ENCODE measurements around the gene ELL. TPM values are rescaled to one million over a fixed set of nuclear protein-coding genes. Genes with fewer than 3 reads are reported as not detected.

ELL gene
- total and polyA plus RNA-seq, 9 of the 15 experiments (the other 6 are each of a cell fraction or from before 2014, with no cell fraction given), result 0.24 to 22.5 (median 4.1) TPM

DNA sequence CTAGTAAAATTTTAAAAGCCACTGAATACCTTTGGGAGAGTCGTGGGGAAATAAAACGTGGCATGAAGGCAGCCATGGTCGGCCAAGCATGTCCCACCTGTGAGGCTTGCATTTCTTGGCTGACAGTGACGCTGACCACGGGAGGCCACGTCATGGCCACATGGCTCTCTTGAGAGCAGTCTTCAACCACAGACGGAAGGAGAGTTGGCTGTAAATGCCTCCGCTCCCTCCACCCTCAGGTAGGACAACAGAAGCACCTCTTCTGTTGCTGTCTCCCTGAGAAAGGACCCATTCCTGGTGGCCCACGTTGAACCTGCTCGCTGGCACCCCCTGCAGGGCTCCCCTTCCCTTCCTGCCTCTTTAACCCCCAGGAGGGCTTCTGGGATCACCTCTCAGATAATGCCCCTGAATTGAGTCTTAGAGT, 113.8 kb downstream of the ELL start (continued):
- TF ChIP-seq, protein P1, sequence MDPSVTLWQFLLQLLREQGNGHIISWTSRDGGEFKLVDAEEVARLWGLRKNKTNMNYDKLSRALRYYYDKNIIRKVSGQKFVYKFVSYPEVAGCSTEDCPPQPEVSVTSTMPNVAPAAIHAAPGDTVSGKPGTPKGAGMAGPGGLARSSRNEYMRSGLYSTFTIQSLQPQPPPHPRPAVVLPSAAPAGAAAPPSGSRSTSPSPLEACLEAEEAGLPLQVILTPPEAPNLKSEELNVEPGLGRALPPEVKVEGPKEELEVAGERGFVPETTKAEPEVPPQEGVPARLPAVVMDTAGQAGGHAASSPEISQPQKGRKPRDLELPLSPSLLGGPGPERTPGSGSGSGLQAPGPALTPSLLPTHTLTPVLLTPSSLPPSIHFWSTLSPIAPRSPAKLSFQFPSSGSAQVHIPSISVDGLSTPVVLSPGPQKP (CRISPR knock-in tag; IDR thresholded peaks at IDR 0.05), result no peak
- TF ChIP-seq, protein P2, sequence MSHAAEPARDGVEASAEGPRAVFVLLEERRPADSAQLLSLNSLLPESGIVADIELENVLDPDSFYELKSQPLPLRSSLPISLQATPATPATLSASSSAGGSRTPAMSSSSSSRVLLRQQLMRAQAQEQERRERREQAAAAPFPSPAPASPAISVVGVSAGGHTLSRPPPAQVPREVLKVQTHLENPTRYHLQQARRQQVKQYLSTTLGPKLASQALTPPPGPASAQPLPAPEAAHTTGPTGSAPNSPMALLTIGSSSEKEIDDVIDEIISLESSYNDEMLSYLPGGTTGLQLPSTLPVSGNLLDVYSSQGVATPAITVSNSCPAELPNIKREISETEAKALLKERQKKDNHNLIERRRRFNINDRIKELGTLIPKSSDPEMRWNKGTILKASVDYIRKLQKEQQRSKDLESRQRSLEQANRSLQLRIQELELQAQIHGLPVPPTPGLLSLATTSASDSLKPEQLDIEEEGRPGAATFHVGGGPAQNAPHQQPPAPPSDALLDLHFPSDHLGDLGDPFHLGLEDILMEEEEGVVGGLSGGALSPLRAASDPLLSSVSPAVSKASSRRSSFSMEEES (CRISPR knock-in tag; IDR thresholded peaks at IDR 0.05), result no peak
- no peak for TF ChIP-seq CREBBP (IDR thresholded peaks at IDR 0.05; ENCODE audit: low read depth, low read length)
- no peak for TF ChIP-seq LCOR (CRISPR knock-in tag; IDR thresholded peaks at IDR 0.05)
- no peak for TF ChIP-seq NFYB (IDR thresholded peaks at IDR 0.05; ENCODE audit: extremely low read depth, insufficient read length)
- TF ChIP-seq ZNF277 (CRISPR knock-in tag; IDR thresholded peaks at IDR 0.05; ENCODE audit: borderline replicate concordance), result no peak
- no peak for TF ChIP-seq ZNF408 (CRISPR knock-in tag; IDR thresholded peaks at IDR 0.05; ENCODE audit: low read depth)
- no peak for TF ChIP-seq ATF1 (CRISPR knock-in tag; IDR thresholded peaks at IDR 0.05)
- peak; percentile 60; the same call in 1 of the 2 replicates for TF ChIP-seq ATF1 (tag; IDR thresholded peaks at IDR 0.05)
- TF ChIP-seq, protein P3, sequence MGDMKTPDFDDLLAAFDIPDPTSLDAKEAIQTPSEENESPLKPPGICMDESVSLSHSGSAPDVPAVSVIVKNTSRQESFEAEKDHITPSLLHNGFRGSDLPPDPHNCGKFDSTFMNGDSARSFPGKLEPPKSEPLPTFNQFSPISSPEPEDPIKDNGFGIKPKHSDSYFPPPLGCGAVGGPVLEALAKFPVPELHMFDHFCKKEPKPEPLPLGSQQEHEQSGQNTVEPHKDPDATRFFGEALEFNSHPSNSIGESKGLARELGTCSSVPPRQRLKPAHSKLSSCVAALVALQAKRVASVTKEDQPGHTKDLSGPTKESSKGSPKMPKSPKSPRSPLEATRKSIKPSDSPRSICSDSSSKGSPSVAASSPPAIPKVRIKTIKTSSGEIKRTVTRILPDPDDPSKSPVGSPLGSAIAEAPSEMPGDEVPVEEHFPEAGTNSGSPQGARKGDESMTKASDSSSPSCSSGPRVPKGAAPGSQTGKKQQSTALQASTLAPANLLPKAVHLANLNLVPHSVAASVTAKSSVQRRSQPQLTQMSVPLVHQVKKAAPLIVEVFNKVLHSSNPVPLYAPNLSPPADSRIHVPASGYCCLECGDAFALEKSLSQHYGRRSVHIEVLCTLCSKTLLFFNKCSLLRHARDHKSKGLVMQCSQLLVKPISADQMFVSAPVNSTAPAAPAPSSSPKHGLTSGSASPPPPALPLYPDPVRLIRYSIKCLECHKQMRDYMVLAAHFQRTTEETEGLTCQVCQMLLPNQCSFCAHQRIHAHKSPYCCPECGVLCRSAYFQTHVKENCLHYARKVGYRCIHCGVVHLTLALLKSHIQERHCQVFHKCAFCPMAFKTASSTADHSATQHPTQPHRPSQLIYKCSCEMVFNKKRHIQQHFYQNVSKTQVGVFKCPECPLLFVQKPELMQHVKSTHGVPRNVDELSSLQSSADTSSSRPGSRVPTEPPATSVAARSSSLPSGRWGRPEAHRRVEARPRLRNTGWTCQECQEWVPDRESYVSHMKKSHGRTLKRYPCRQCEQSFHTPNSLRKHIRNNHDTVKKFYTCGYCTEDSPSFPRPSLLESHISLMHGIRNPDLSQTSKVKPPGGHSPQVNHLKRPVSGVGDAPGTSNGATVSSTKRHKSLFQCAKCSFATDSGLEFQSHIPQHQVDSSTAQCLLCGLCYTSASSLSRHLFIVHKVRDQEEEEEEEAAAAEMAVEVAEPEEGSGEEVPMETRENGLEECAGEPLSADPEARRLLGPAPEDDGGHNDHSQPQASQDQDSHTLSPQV (IDR thresholded peaks at IDR 0.05), result peak; percentile 75
- no peak for TF ChIP-seq NCOA4 (IDR thresholded peaks at IDR 0.05; ENCODE audit: partially characterized antibody)
- TF ChIP-seq, protein P4, sequence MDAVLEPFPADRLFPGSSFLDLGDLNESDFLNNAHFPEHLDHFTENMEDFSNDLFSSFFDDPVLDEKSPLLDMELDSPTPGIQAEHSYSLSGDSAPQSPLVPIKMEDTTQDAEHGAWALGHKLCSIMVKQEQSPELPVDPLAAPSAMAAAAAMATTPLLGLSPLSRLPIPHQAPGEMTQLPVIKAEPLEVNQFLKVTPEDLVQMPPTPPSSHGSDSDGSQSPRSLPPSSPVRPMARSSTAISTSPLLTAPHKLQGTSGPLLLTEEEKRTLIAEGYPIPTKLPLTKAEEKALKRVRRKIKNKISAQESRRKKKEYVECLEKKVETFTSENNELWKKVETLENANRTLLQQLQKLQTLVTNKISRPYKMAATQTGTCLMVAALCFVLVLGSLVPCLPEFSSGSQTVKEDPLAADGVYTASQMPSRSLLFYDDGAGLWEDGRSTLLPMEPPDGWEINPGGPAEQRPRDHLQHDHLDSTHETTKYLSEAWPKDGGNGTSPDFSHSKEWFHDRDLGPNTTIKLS (IDR thresholded peaks at IDR 0.05; ENCODE audit: borderline replicate concordance, low read depth), result no peak
- TF ChIP-seq, protein P5, sequence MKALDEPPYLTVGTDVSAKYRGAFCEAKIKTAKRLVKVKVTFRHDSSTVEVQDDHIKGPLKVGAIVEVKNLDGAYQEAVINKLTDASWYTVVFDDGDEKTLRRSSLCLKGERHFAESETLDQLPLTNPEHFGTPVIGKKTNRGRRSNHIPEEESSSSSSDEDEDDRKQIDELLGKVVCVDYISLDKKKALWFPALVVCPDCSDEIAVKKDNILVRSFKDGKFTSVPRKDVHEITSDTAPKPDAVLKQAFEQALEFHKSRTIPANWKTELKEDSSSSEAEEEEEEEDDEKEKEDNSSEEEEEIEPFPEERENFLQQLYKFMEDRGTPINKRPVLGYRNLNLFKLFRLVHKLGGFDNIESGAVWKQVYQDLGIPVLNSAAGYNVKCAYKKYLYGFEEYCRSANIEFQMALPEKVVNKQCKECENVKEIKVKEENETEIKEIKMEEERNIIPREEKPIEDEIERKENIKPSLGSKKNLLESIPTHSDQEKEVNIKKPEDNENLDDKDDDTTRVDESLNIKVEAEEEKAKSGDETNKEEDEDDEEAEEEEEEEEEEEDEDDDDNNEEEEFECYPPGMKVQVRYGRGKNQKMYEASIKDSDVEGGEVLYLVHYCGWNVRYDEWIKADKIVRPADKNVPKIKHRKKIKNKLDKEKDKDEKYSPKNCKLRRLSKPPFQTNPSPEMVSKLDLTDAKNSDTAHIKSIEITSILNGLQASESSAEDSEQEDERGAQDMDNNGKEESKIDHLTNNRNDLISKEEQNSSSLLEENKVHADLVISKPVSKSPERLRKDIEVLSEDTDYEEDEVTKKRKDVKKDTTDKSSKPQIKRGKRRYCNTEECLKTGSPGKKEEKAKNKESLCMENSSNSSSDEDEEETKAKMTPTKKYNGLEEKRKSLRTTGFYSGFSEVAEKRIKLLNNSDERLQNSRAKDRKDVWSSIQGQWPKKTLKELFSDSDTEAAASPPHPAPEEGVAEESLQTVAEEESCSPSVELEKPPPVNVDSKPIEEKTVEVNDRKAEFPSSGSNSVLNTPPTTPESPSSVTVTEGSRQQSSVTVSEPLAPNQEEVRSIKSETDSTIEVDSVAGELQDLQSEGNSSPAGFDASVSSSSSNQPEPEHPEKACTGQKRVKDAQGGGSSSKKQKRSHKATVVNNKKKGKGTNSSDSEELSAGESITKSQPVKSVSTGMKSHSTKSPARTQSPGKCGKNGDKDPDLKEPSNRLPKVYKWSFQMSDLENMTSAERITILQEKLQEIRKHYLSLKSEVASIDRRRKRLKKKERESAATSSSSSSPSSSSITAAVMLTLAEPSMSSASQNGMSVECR (CRISPR knock-in tag; IDR thresholded peaks at IDR 0.05), result 0 out of 2 replicates have a peak, but pooled peaks have one; percentile 41
